B cell (primary cell): ENCODE data around the gene PHF13.

Experiments
- EZH2 ChIP-seq: IDR thresholded peaks from 2 replicates; pipeline ENCODE4 v1.6.1; 2012; ENCODE audit warnings: borderline replicate concordance, low read depth, mild to moderate bottlenecking, moderate library complexity, low read length; ENCODE audit not compliant: insufficient read depth, poor library complexity, severe bottlenecking
- TF ChIP-seq, protein P1 (sequence below): fragments of 200-600 bp; IDR thresholded peaks from one replicate; pipeline ENCODE4 v1.8.0; 2022; ENCODE audit warnings: antibody characterized with exemption, mild to moderate bottlenecking

GRCh38 chr1:6599141-6599975 lies 14.2 kb upstream of the PHF13 start:
- no peak for TF ChIP-seq EZH2
- TF ChIP-seq, protein P1, sequence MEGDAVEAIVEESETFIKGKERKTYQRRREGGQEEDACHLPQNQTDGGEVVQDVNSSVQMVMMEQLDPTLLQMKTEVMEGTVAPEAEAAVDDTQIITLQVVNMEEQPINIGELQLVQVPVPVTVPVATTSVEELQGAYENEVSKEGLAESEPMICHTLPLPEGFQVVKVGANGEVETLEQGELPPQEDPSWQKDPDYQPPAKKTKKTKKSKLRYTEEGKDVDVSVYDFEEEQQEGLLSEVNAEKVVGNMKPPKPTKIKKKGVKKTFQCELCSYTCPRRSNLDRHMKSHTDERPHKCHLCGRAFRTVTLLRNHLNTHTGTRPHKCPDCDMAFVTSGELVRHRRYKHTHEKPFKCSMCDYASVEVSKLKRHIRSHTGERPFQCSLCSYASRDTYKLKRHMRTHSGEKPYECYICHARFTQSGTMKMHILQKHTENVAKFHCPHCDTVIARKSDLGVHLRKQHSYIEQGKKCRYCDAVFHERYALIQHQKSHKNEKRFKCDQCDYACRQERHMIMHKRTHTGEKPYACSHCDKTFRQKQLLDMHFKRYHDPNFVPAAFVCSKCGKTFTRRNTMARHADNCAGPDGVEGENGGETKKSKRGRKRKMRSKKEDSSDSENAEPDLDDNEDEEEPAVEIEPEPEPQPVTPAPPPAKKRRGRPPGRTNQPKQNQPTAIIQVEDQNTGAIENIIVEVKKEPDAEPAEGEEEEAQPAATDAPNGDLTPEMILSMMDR, result no peak
